GM10847 (cell line): ENCODE measurements around the gene CANX.

ENCODE experiments used
- POLR2A ChIP-seq: IDR thresholded peaks from 2 replicates; pipeline ENCODE4 v1.6.1; 2011; ENCODE audit not compliant: insufficient read length; ENCODE audit errors: extremely low read depth

CANX gene

DNA sequence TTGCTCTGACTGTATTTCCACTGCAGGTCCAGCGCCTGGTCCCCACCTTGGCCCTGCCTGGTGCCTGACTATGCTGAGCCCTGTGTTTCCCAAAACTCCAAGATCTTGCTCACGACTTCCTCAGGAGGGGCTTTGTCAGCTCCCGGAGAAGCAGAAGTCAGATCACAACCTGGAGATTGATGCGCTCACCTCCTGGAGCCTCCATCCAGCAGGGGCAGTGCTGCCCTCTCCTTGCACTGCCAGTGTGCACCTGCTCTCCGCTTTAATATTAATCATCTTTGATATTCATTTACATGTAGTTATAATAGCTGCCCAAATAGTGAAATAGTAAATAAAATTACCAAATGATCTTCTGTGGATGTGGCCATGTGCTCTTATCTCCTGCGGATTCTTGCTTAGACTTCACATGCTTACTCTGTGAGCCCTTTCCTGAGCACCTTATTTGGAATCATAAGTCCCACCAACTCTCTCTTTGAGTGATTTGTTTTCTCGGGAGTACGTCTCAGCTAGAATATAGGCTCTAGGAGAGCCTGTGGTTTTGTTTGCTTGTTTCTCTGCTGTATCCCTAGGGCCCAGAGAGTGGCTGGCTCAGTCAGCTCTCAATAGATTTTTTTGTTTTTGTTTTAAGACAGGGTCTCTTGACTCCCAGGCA lies 51.2 kb downstream of the CANX start:
- TF ChIP-seq POLR2A, result no peak

GRCh38 chr5:179753971-179754370 lies 55.2 kb downstream of the CANX start:
- no peak for TF ChIP-seq POLR2A

GRCh38 chr5:179755022-179755421 lies 56.3 kb downstream of the CANX start:
- no peak for TF ChIP-seq POLR2A

DNA sequence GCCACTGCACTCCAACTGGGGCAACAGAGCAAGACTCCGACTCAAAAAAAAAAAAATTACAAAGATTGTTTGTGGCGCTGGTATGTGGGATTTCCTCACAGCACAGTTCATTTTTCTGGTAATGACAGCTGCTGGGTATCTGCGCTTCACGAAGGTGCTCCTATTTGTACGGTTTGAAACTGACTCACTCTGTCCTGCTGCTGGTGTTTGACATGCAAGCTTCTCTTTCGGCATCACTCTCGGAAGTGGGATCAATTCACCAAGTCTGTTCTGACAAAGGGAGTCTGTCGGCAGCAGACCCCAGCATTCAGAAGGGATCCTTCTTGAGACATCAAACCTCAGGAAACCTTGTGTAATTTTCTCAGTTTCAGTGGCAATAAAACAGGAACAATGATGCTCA lies 60.2 kb downstream of the CANX start:
- TF ChIP-seq POLR2A, result no peak

GRCh38 chr5:179759581-179760551 lies 61.1 kb downstream of the CANX start:
- no peak for TF ChIP-seq POLR2A

DNA sequence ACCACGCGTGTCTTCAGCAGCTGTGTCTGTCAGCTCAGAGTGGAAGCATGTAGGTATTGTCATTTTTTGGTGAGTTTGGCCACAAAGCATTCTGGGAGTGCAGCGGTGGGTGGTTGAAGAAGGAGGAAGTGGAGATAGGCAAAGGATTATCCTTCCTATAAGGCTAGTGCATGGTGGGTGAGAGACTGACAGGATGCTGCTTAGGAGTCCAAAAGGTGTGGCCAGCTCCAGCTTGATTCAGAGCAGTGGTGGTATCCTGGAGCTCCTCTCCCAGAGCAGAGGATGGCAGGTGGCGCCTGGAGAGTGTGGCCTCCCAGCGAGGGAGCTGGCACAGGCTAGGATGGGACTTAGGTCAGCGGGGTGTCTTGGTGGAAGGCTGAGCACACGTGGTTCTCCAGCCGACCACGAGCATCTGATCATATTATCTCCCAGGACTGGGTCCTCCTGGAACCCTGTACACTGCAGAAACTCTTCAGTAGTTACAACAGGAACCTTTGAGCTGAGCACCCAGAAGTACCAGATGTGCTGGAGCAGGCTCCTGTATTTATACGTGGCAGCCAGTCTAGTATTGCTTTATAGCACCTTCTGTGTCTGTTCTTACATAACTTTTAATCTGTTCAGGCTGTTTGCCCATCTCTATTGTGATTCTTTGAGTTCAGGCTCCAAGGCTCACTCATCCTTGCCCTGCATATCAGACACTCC lies 63.5 kb downstream of the CANX start:
- TF ChIP-seq POLR2A, result no peak

DNA sequence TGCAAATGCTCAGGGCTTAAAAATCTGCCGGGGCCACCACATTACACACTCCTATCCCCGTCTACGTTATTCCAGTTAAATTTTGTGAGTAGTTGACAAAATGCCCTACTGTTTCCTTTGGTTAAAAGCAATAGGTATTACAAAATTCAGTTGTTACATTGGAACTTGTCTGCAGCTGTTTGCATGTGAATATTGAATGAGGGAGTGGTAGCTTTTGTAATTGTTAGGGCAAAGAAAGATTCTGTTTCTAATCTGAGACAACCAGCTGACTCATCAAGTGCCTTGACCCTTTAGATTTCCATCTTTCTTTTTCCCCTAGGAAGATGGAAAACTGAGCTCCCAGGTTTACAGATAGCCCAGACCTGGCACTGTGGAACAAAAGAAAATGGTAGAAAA lies 64.0 kb downstream of the CANX start:
- no peak for TF ChIP-seq POLR2A

DNA sequence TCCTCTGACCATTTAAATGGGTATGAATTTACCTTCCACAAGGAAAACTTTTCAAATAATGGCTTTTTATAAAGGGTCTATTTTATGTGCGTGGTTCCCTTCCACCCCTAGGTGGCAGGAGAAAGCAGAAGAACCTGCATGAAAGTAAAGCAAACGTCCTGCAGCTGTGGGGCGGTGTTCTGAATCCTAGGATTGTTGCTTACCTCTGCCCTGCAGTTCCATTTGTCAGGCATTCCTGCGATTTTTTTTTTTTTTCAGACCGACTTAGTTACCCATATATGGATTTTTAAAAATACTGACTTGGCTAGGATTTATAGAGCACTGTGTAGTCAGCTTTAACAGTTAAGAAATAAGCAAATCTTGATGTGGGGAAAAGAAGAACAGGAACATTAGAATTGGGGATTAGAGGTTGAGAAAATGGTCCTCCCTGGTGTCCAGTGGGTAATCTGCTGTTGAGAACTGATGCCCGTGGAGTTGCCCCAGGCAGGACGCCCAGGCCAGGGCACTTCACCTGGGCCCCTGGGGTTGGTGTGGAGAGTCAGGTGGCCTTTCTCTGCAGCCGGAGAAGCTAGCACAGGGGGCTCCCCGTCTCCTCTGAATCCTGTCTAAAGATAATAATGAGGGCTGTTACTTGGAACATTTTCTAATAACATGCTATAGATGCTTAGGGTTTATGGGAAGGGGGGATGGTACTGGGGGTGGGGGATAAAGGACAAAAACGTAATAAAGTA lies 64.6 kb downstream of the CANX start:
- no peak for TF ChIP-seq POLR2A

GRCh38 chr5:179764056-179764455 lies 65.3 kb downstream of the CANX start:
- TF ChIP-seq POLR2A, result no peak

DNA sequence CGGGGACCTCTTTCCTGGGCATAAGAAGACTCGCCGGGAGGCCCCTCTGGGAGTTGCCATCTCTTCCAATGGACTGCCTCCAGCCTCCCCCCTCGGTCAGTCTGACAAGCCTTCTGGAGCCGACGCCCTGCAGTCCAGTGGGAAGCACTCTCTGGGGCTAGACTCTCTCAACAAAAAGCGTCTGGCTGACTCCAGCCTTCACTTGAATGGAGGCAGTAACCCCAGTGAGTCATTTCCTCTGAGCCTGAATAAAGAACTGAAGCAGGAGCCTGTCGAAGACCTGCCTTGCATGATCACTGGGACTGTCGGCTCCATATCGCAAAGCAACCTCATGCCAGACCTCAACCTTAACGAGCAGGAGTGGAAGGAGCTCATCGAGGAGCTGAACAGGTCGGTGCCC lies 66.6 kb downstream of the CANX start:
- no peak for TF ChIP-seq POLR2A

- no peak for TF ChIP-seq POLR2A
Observed at GRCh38 chr5:179766021-179766725, 67.4 kb downstream of the CANX start.

DNA sequence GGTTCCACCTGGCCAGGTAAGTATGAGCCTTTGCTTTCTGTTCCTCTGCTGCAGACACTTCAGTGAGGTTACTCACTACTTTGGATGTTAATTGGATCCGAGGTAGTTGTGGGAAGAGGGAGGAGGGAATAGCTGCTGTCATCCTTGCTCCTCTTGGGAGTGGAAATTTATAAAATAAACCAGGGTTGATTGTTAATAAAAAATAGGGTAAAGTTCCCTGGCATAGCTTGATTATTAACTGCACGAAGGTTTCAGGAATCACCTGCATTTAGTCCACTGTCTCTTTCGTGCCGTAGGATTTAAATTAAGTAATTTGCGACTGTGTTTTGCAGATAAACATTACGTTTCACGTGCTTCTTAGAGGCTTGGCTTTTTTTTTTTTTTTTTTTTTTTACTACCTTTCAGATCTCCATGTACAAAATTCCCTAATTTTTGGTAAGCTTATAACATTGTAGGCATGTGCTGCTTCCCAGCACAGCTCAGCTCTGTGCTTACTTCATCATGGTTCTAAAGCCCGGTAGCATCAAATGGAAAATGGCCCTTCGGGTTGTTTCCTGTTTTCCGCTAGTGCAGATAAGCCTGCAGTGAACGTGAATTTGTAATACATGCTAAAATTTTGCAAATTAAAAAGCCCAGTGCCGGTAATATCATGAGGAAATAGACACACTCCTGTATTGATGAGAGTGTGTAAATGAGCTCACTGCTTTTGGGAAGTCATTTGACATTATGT lies 68.1 kb downstream of the CANX start:
- TF ChIP-seq POLR2A, result no peak

GRCh38 chr5:179767496-179768100 lies 68.8 kb downstream of the CANX start:
- TF ChIP-seq POLR2A, result no peak
